Colonic mucosa (tissue), 4 donors: Measurements from ENCODE around the gene LEKR1. TPM values are rescaled to one million over a fixed set of nuclear protein-coding genes. Genes with fewer than 3 reads are reported as not detected.

ENCODE experiments used
- DNase-seq: peaks from one replicate; pipeline ENCODE4 v3.0.0-alpha.2; 2020
- H3K27ac ChIP-seq: fragments of 200-600 bp; one replicate; pipeline ENCODE4 v1.8.0; 2021
- H3K27me3 ChIP-seq: fragments of 200-600 bp; one replicate; pipeline ENCODE4 v1.8.0; 2021
- H3K36me3 ChIP-seq: fragments of 200-600 bp; one replicate; pipeline ENCODE4 v1.8.0; 2021
- H3K4me1 ChIP-seq: fragments of 200-600 bp; one replicate; pipeline ENCODE4 v1.8.0; 2021; ENCODE audit warnings: mild to moderate bottlenecking
- H3K4me3 ChIP-seq: fragments of 200-600 bp; one replicate; pipeline ENCODE4 v1.8.0; 2021
- H3K9ac ChIP-seq, 2 donors: one replicate each; pipeline ENCODE4 v1.7.0; 2013; ENCODE audit warnings: control low read depth in 2 of 2, low read depth in 2 of 2, low read length in 2 of 2
- H3K9me3 ChIP-seq: fragments of 200-600 bp; one replicate; pipeline ENCODE4 v1.8.0; 2021
- intact Hi-C: fragments of 100-400 bp; cut with DNase I; formaldehyde crosslinking; loops from one replicate; pipeline ENCODE4 v1.14.1; 2022
- total RNA-seq, 2 donors: library from RNA; stranded (reverse); fragmentation: NEBNext Ultra II Directional in 1 of 2; extraction: Animal tissue kit (Norgen Biotek cat#: 25700) in 1 of 2; gene quantifications; one replicate each; pipeline ENCODE4 v1.2.1, GENCODE V29; 2021
- TF ChIP-seq, protein P1 (sequence below): fragments of 200-600 bp; IDR thresholded peaks from one replicate; pipeline ENCODE4 v1.8.0; 2022; ENCODE audit warnings: antibody characterized with exemption, mild to moderate bottlenecking
- donor health status: healthy.
- donor health status: DM: no; HTN: no; CAD: no.
- donor health status: DM: no; HTN: no; CAD: no.

The LEKR1 gene
- total RNA-seq, 2 donors from 2014 or later = 1.6 to 2.0 TPM

DNA sequence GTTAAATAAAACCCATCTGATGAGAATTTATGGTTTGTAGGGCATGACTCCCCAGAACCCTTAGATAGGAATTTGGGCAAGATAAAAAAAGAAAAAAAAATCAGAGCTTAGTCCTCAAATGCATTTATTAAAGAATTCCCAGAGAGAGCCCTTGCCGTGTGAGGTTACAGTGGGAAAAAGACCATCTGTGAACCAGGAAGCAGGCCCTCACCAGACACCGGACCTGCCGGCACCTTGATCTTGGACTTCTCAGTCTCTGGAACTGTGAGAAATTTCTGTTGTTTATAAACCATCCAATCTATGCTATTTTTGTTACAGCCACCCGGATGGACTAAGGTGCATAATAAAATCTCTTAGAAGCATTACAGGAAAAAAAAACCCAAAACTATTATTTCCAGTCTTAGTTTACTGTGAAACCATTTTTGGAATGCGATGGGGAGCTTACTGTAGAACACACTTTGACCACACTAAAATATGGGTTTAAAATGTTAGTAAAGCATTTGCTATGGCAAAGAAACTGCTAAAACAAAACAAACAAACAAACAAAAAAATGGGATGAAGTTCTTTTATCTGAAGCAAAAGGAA lies 72.2 kb downstream of the LEKR1 start:
- no peaks in the 10 kb centered on the region for H3K36me3 ChIP-seq
- TF ChIP-seq, protein P1, sequence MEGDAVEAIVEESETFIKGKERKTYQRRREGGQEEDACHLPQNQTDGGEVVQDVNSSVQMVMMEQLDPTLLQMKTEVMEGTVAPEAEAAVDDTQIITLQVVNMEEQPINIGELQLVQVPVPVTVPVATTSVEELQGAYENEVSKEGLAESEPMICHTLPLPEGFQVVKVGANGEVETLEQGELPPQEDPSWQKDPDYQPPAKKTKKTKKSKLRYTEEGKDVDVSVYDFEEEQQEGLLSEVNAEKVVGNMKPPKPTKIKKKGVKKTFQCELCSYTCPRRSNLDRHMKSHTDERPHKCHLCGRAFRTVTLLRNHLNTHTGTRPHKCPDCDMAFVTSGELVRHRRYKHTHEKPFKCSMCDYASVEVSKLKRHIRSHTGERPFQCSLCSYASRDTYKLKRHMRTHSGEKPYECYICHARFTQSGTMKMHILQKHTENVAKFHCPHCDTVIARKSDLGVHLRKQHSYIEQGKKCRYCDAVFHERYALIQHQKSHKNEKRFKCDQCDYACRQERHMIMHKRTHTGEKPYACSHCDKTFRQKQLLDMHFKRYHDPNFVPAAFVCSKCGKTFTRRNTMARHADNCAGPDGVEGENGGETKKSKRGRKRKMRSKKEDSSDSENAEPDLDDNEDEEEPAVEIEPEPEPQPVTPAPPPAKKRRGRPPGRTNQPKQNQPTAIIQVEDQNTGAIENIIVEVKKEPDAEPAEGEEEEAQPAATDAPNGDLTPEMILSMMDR = no peak

DNA sequence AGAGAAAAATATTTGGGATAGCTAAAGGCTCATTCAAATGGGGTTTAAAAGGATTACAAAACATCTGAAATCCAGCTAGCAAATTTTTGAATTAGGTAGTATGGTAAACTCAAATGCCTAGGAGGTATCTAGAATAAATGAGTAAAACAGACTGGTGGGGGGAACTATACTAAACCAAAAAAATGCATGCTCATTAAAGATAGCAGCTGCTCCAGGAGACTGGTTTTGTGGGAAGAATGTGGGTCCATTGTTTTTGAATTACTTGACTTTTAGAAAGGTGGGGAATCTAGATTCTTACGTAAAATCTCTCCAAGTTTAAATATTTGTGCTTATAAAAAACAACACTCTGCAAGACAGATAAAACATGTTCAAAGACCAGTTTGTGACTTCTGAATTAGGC lies 73.8 kb downstream of the LEKR1 start:
- H3K4me1 ChIP-seq = no peaks in the 10 kb centered on the region
- no peaks in the 10 kb centered on the region for H3K36me3 ChIP-seq
- intact Hi-C loops = no loop called here
- TF ChIP-seq, protein P1 = no peak
- no peak overlapping the region for H3K27ac ChIP-seq
- no peaks in the 10 kb centered on the region for H3K9me3 ChIP-seq
- H3K27me3 ChIP-seq = no peaks in the 10 kb centered on the region
- no peak overlapping the region for H3K9ac ChIP-seq
- no peak overlapping the region for H3K4me3 ChIP-seq
- no peak for DNase-seq

More for the DNA sequence above, 72.2 kb downstream of the LEKR1 start:
- H3K9ac ChIP-seq = no peak overlapping the region
- H3K4me3 ChIP-seq = no peak overlapping the region
- H3K27ac ChIP-seq = no peak overlapping the region
- intact Hi-C loops = no loop called here
- DNase-seq = no peak
- H3K27me3 ChIP-seq = no peaks in the 10 kb centered on the region
- no peaks in the 10 kb centered on the region for H3K9me3 ChIP-seq
- no peaks in the 10 kb centered on the region for H3K4me1 ChIP-seq

DNA sequence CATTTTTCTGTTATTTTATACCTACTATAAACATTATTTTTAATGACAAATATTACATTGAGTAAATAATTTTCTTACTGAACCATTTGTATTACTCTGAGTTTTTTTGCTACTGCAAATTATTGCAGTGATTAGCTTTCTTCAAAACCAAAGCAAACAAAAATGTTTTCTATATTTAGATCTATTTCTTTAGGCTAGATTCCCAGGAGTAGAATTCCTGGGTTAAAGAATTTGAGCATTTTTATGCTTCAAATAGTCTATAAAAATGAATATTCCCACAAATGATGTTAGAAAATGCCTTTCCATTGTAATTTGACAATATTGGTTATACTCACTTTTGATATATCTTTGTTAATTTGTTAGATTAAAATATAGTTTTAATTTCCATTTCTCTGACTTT lies 76.8 kb downstream of the LEKR1 start:
- Histone ChIP-seq H3K9me3 (no peaks in the 10 kb centered on the region), H3K36me3 (no peaks in the 10 kb centered on the region), H3K4me1 (no peaks in the 10 kb centered on the region), H3K27ac (no peak overlapping the region), H3K9ac (no peak overlapping the region), H3K27me3 (no peaks in the 10 kb centered on the region), H3K4me3 (no peak overlapping the region)
- TF ChIP-seq, protein P1 = no peak
- intact Hi-C loops = no loop called here
- no peak for DNase-seq

DNA sequence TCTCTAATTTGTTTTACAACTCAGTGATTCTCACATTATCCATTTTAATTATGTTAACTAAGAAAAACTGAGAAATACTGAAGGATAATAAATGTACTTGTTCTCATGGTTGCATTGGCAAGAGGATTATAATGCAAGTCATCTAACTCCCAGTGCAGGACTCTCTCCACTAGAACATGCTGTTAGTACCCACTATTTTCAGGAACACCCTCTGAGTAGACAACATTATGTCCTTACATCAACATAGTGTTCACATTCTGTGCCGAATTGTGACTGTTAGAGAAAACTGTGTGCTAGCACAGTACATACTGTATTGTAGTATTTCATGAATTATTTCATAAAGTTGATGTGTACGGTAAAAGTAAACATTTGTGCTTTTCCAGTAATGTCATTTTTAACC lies 80.1 kb downstream of the LEKR1 start:
- H3K4me3 ChIP-seq = no peak overlapping the region
- H3K27ac ChIP-seq = no peak overlapping the region
- DNase-seq = no peak
- no peak overlapping the region for H3K9ac ChIP-seq
- no peaks in the 10 kb centered on the region for H3K36me3 ChIP-seq
- TF ChIP-seq, protein P1 = no peak
- intact Hi-C loops = no loop called here
- H3K27me3 ChIP-seq = no peaks in the 10 kb centered on the region
- H3K4me1 ChIP-seq = no peaks in the 10 kb centered on the region
- no peaks in the 10 kb centered on the region for H3K9me3 ChIP-seq

DNA sequence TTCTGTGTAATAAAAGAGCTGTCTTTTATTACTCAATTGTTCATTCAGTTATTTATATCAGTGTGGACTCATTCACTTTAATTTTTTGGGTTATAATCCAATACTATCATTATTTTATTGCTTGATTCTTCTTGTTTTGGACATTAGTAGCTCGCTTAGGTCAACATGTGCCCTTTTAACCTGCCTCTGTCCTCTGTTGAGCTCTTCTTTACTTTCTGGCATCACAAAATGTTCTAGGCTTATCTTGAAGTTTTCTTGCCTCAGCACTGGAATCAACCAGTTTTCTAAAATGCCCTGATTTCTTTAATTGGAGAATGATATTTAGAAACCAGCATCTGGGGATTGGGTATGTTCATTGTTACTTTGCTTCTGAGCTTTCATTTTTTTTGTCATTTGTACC lies 82.2 kb downstream of the LEKR1 start:
- TF ChIP-seq, protein P1 = no peak
- Histone ChIP-seq H3K9me3 (no peaks in the 10 kb centered on the region), H3K4me1 (no peaks in the 10 kb centered on the region), H3K27me3 (no peaks in the 10 kb centered on the region), H3K27ac (no peak overlapping the region), H3K9ac (no peak overlapping the region), H3K36me3 (no peaks in the 10 kb centered on the region), H3K4me3 (no peak overlapping the region)
- DNase-seq = no peak
- intact Hi-C loops = no loop called here
